Ishikawa (cell line): ENCODE results near the gene DRD3.

Experiments used
- CEBPB ChIP-seq: IDR thresholded peaks from 2 replicates; pipeline ENCODE4 v1.6.1; 2012
- CREB1 ChIP-seq: IDR thresholded peaks from 2 replicates; pipeline ENCODE4 v1.6.1; 2012; ENCODE audit warnings: low read depth
- EGR1 ChIP-seq: IDR thresholded peaks from 2 replicates; pipeline ENCODE4 v1.6.1; 2012
- MAX ChIP-seq: IDR thresholded peaks from 2 replicates; pipeline ENCODE4 v1.6.1; 2012
- RAD21 ChIP-seq: IDR thresholded peaks from 2 replicates; pipeline ENCODE4 v1.6.1; 2012; ENCODE audit warnings: low read depth
- TCF12 ChIP-seq: IDR thresholded peaks from 2 replicates; pipeline ENCODE4 v1.6.1; 2012; ENCODE audit warnings: low read depth
- TEAD4 ChIP-seq: IDR thresholded peaks from 2 replicates; pipeline ENCODE4 v1.6.1; 2012
- USF1 ChIP-seq: IDR thresholded peaks from 2 replicates; pipeline ENCODE4 v1.6.1; 2012
- TF ChIP-seq, protein P1 (sequence below): IDR thresholded peaks from 2 replicates; pipeline ENCODE4 v1.6.1; 2012; ENCODE audit warnings: low read depth, mild to moderate bottlenecking

GRCh38 chr3:114089675-114090074 is 89.2 kb downstream of the DRD3 start:
- no peak for TF ChIP-seq USF1
- no peak for TF ChIP-seq CREB1
- no peak for TF ChIP-seq EGR1
- no peak for TF ChIP-seq MAX
- no peak for TF ChIP-seq TEAD4
- TF ChIP-seq RAD21: no peak
- no peak for TF ChIP-seq TCF12
- TF ChIP-seq CEBPB: no peak
- TF ChIP-seq, protein P1, sequence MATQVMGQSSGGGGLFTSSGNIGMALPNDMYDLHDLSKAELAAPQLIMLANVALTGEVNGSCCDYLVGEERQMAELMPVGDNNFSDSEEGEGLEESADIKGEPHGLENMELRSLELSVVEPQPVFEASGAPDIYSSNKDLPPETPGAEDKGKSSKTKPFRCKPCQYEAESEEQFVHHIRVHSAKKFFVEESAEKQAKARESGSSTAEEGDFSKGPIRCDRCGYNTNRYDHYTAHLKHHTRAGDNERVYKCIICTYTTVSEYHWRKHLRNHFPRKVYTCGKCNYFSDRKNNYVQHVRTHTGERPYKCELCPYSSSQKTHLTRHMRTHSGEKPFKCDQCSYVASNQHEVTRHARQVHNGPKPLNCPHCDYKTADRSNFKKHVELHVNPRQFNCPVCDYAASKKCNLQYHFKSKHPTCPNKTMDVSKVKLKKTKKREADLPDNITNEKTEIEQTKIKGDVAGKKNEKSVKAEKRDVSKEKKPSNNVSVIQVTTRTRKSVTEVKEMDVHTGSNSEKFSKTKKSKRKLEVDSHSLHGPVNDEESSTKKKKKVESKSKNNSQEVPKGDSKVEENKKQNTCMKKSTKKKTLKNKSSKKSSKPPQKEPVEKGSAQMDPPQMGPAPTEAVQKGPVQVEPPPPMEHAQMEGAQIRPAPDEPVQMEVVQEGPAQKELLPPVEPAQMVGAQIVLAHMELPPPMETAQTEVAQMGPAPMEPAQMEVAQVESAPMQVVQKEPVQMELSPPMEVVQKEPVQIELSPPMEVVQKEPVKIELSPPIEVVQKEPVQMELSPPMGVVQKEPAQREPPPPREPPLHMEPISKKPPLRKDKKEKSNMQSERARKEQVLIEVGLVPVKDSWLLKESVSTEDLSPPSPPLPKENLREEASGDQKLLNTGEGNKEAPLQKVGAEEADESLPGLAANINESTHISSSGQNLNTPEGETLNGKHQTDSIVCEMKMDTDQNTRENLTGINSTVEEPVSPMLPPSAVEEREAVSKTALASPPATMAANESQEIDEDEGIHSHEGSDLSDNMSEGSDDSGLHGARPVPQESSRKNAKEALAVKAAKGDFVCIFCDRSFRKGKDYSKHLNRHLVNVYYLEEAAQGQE: no peak
